ENCODE measurements around the gene DPP6. TPM values are rescaled to one million over a fixed set of nuclear protein-coding genes. Genes with fewer than 3 reads are reported as not detected.

Gene DPP6
- total RNA-seq, 1 donor from 2014 or later: not detected

- Mint-ChIP-seq H3K27me3 (peaks cover 2% of the 10 kb centered on the region), H3K4me1 (no peaks in the 10 kb centered on the region), H3K9me3 (no peaks in the 10 kb centered on the region), H3K4me3 (no peak overlapping the region), H3K36me3 (ENCODE audit: low read depth) (no peaks in the 10 kb centered on the region), H3K27ac (no peak overlapping the region)
- intact Hi-C loops (cut with micrococcal nuclease): no loop called here
- ATAC-seq (ENCODE audit: low read depth) (no peak), DNase-seq (no peak)
- CTCF ChIA-PET: no interaction called here
- no peak for TF ChIP-seq CTCF (IDR thresholded peaks at IDR 0.05)
- POLR2A ChIA-PET: no interaction called here
These were observed 852.9 kb downstream of the DPP6 start for GRCh38 chr7:154905146-154905545.

- TF ChIP-seq CTCF (IDR thresholded peaks at IDR 0.05): no peak
- POLR2A ChIA-PET: no interaction called here
- no peaks in the 10 kb centered on the region for H3K4me1 Mint-ChIP-seq
- DNase-seq: no peak
- peaks cover 2% of the 10 kb centered on the region for H3K27me3 Mint-ChIP-seq
- H3K27ac Mint-ChIP-seq: no peak overlapping the region
- no peaks in the 10 kb centered on the region for H3K9me3 Mint-ChIP-seq
- no peak for ATAC-seq (ENCODE audit: low read depth)
- CTCF ChIA-PET: no interaction called here
- H3K36me3 Mint-ChIP-seq (ENCODE audit: low read depth): no peaks in the 10 kb centered on the region
- intact Hi-C loops (cut with micrococcal nuclease): no loop called here
- no peak overlapping the region for H3K4me3 Mint-ChIP-seq
These were observed 853.4 kb downstream of the DPP6 start for GRCh38 chr7:154905615-154906014.

GRCh38 chr7:154906201-154906600 lies 854.0 kb downstream of the DPP6 start:
- H3K9me3 Mint-ChIP-seq: peaks cover 3% of the 10 kb centered on the region
- DNase-seq (no peak), ATAC-seq (ENCODE audit: low read depth) (no peak)
- intact Hi-C loops (cut with micrococcal nuclease): no loop called here
- CTCF ChIA-PET: no interaction called here
- no peak overlapping the region for H3K4me3 Mint-ChIP-seq
- H3K36me3 Mint-ChIP-seq (ENCODE audit: low read depth): no peaks in the 10 kb centered on the region
- H3K27me3 Mint-ChIP-seq: peaks cover 8% of the 10 kb centered on the region
- TF ChIP-seq CTCF (IDR thresholded peaks at IDR 0.05): no peak
- no peak overlapping the region for H3K27ac Mint-ChIP-seq
- H3K4me1 Mint-ChIP-seq: no peaks in the 10 kb centered on the region
- POLR2A ChIA-PET: no interaction called here

GRCh38 chr7:154906736-154907355 lies 854.6 kb downstream of the DPP6 start:
- Mint-ChIP-seq H3K4me1 (no peaks in the 10 kb centered on the region), H3K36me3 (ENCODE audit: low read depth) (no peaks in the 10 kb centered on the region), H3K27me3 (peaks cover 10% of the 10 kb centered on the region), H3K27ac (no peak overlapping the region), H3K9me3 (peaks cover 6% of the 10 kb centered on the region), H3K4me3 (no peak overlapping the region)
- ATAC-seq (ENCODE audit: low read depth) (no peak), DNase-seq (no peak)
- ChIA-PET CTCF (no interaction called here), POLR2A (no interaction called here)
- intact Hi-C loops (cut with micrococcal nuclease): no loop called here
- TF ChIP-seq CTCF (IDR thresholded peaks at IDR 0.05): no peak

- POLR2A ChIA-PET: no interaction called here
- no peak overlapping the region for H3K27ac Mint-ChIP-seq
- H3K27me3 Mint-ChIP-seq: peaks cover 10% of the 10 kb centered on the region
These were observed 855.7 kb downstream of the DPP6 start for GRCh38 chr7:154907651-154908620.

More at GRCh38 chr7:154907651-154908620, 855.7 kb downstream of the DPP6 start:
- no peak for DNase-seq
- Mint-ChIP-seq H3K4me1 (no peaks in the 10 kb centered on the region), H3K9me3 (peaks cover 6% of the 10 kb centered on the region), H3K4me3 (no peak overlapping the region), H3K36me3 (ENCODE audit: low read depth) (no peaks in the 10 kb centered on the region)
- ATAC-seq (ENCODE audit: low read depth): no peak
- CTCF ChIA-PET: no interaction called here
- intact Hi-C loops (cut with micrococcal nuclease): no loop called here
- no peak for TF ChIP-seq CTCF (IDR thresholded peaks at IDR 0.05)

Data from activated B cell treated with CpG ODN at 0.5 μM for 24 hours (primary cell).